ENCODE measurements around the gene GDPGP1. TPM values are rescaled to one million over a fixed set of nuclear protein-coding genes. Genes with fewer than 3 reads are reported as not detected.

The GDPGP1 gene, protein sequence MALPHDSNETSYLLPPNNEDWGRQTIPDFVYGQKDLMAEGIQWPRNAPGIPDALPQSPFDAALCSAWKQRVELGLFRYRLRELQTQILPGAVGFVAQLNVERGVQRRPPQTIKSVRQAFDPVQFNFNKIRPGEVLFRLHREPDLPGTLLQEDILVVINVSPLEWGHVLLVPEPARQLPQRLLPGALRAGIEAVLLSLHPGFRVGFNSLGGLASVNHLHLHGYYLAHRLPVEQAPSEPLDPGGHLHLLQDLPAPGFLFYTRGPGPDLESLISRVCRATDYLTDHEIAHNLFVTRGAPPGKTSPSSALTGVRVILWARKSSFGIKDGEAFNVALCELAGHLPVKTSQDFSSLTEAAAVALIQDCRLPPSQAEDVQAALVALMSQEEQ
- 3.8 to 6.2 TPM (median 4.3 TPM) in 5 replicates for total RNA-seq (2022; extraction: Qiagen RNA extraction)

DNA sequence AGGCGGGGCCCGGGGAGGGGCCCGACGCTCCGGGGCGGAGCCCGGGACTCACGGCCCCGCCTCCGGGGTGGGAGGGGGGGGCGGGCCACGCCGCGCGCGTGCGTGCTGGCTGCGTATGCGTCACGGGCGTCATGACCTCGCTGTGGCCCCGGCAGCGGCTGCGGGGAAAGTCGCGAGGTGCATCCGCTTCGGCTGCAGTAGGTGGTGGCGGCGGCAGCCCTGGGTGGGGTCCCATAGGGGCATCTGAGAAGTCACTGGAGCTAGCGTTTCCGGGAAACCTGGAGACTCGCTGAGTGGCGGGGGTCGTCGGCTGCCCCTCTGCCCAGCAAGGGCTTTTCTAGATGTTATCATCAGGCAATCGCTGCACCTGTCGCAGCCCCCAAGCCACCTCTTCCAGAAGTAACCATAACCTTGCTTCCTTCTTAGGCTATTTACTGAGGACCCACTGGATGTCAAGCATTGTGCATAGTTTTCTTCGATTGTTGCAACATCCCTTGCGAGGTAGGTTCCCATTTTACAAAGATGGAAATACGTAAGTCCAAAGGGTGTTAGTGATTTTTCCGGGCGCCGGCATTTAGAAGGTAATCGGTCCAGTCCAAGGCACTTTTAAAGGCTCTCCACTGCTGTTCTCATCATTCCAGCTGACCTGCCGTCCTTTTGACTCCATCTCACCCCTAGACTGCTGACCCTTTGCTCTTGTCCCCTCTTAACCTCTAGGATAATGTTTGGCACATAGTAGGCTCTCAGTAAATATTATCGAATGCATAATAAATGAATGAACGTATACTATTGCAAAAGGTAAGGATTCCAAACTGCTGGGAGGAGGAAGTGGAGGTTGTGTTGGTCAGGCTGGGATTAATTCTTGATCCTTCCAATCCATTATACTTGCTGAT, at the start of gene GDPGP1:
Gene GDPGP1 (plus strand): TSS at position 114 of the 893 bp plus-strand sequence. CDS start 6,700 bp downstream, outside the sequence.

DNA sequence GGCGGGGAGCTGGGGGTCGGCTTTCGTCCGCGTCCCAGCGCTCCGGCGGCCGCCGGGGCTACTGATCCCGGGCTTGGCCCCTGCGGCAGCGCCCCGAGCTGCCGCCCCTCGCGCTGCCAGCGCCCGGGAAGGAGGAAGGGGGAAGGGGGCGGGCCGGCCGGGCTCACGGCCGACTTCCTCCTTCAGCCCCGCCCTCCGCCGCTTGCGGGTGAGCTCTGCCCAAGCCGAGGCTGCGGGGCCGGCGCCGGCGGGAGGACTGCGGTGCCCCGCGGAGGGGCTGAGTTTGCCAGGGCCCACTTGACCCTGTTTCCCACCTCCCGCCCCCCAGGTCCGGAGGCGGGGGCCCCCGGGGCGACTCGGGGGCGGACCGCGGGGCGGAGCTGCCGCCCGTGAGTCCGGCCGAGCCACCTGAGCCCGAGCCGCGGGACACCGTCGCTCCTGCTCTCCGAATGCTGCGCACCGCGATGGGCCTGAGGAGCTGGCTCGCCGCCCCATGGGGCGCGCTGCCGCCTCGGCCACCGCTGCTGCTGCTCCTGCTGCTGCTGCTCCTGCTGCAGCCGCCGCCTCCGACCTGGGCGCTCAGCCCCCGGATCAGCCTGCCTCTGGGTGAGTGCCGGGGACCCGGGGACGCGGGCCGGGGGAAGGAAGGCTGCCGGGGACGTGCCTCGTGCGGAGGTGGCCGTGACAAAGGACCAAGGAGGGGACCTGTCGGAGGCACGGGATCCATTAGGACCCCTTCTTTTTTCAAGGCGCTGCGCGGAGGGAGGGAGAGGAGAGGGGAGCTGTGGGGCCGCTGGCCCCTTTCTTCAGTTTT, 32.7 kb upstream of the GDPGP1 start, which contains the start of gene SEMA4B:
Gene SEMA4B (plus strand): TSS at position 201 of the 814 bp plus-strand sequence. CDS start 249 bp downstream, at position 450.

DNA sequence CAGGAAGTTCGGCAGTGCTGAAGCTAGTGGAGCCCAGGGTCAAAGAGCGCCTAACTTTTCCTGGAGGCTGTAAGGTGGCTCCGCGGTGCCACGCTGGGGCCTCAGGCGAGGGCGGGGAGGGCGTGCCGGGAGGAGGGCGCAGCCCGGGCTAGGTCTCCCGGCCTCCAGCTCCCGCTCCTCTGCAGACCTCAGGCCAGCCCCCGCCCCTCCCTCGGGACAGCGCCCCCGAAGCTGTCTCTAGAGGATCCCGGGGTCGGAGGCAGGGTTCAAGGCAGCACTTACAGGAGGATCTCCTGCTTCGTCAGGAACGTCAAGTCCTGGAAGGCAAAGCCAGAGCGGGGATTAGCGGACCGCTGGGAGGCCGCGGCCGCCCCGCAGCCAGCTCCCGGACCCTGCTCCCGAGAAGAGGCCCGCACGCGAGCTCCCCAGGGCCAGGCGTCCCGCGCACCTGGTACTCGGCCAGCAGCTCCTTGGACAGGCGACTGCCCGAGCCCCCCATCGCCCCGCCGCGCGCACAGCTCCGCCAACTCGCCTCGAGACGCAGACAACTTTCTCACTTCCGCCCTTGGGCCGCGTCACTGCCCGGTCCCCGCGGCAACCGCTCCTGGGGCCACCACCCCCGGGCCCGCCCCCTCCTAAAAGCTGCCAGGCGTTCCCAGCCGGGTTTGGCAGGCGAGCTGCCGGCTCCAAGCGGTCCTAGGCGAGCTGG, 468 bp upstream of the GDPGP1 start, which contains the start of gene CIB1:
Gene CIB1 (minus strand): TSS at position 555 of the 709 bp plus-strand sequence. CDS start 56 bp downstream, at position 499.

DNA sequence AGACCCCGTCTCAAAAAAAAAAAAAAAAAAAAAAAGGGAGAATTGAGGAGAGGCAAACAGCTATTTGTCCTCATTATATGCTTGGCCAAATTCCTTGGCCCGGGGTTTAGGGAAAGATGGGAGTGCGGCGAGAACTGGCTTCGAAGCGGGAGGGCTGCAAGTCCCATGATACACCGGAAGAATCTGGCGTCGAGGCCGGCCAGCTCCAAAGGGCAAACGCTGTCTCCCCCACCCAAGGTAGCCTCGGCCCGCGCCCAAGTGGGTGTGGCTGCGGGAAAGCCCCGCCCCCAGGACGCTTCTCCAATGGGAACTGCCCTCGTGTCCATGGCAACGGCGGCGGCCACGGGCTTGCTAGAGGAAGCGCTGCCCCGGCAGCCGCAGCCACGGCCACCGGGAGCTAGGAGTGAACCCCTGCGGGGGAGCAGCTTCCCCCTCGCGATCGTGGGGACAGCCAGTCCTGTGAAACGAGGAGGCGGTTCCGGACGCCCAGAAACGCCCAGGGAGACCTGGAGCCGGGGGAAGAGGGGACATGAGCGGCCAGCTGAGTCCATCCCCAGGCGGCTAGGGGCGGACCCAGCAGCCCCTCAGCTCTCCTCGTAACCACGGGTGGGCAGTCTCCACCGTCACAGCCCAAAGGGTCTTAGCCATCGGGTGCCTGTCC, 15.3 kb downstream of the GDPGP1 start, which contains the start of gene TTLL13:
Gene TTLL13 (plus strand): TSS at position 354 of the 661 bp plus-strand sequence. CDS start 1,075 bp downstream, outside the sequence.

DNA sequence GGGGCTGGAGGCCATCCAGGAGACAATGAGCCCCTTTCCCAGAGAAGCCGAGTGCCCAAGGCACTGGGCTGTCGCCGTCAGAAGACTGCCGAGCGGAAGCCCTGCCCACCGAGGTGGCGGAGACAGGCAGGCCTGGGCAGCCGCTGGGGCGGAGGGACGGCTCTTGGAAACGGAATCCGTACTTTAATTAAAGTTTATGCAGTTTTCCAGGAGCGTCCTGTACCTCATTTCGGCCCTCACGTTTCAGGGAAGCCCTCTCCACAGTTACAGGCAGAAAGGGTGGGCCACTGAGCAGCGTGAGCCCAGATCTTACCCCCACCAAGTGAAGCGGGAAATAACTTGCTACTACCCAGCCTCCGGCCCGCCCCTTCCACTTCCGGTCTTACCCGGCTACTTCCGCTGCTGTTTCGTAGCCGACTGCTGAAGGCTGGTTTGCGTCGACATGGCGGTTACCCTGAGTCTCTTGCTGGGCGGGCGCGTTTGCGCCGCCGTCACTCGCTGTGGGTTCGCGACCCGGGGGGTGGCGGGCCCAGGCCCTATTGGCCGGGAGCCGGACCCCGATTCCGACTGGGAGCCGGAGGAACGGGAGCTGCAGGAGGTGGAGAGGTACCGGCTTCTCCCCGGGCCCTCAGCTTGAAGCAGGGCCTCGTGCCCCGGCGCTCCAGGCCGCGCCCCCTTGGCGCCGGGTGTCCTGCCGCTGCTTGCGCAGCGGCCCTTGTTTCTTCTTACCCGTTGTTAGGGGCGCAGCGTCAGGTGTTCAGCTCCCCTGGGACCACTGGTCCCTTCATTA, 31.5 kb downstream of the GDPGP1 start, which contains the start of gene NGRN:
Gene NGRN (plus strand): TSS at position 402 of the 790 bp plus-strand sequence. CDS start 41 bp downstream, at position 443.

Other genes starting within 250 kb of the GDPGP1 start
- gene ZNF710, start 232.9 kb upstream of the GDPGP1 start, total RNA-seq (2022; extraction: Qiagen RNA extraction), result 12.8 to 16.9 TPM (median 15.6 TPM) in 5 replicates
- 38.9 to 49.7 TPM (median 43.5 TPM) in 5 replicates for gene IDH2, start 131.7 kb upstream of the GDPGP1 start, total RNA-seq (2022; extraction: Qiagen RNA extraction)
- gene SEMA4B, start 32.9 kb upstream of the GDPGP1 start, total RNA-seq (2022; extraction: Qiagen RNA extraction), result 53.5 to 83.4 TPM (median 76.9 TPM) in 5 replicates
- gene CIB1, start 268 bp upstream of the GDPGP1 start, total RNA-seq (2022; extraction: Qiagen RNA extraction), result 169 to 219 TPM (median 213 TPM) in 5 replicates
- 0.03 to 0.18 TPM (median 0.14 TPM) in 5 replicates for gene TTLL13, start 15.3 kb downstream of the GDPGP1 start, total RNA-seq (2022; extraction: Qiagen RNA extraction)
- 102 to 115 TPM (median 109 TPM) in 5 replicates for gene NGRN, start 31.5 kb downstream of the GDPGP1 start, total RNA-seq (2022; extraction: Qiagen RNA extraction)
- gene ZNF774, start 118.1 kb downstream of the GDPGP1 start, total RNA-seq (2022; extraction: Qiagen RNA extraction), result 0.76 to 1.9 TPM (median 0.99 TPM) in 5 replicates
- 157 to 308 TPM (median 174 TPM) in 5 replicates for gene IQGAP1, start 154.0 kb downstream of the GDPGP1 start, total RNA-seq (2022; extraction: Qiagen RNA extraction)